ENCODE data around the gene PTH1R. TPM values are rescaled to one million over a fixed set of nuclear protein-coding genes. Genes with fewer than 3 reads are reported as not detected.

Gene PTH1R
- total and polyA plus RNA-seq, 2 donors (not counting 1 experiment from before 2014, with no cell fraction given): 0.67 to 4.3 TPM

DNA sequence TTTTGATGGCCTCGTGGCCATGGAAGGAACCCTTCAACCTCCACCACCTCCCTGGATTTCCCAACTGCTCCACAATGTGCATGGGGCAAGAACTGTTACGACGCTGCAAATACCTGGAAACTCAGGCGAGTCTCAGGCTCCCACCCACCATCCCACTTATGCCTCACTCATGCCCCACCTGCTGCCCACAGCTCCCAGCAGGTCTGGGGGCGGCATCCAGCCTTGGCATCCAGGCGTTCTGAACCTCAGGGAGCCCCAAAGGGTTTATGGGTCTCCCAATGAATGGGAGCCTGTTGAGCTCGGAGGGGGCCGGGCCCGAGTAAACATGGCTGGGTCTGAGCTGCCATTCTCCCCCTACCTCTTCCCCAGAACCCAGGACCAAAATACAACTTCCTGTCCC lies 2.0 kb upstream of the PTH1R start:
- Histone ChIP-seq H3K4me2 (ENCODE audit: extremely low read depth, insufficient read depth, low read length) (no peak overlapping the region), H3K4me1 (ENCODE audit: control insufficient read depth, extremely low read depth, insufficient read depth, low read length) (no peaks in the 10 kb centered on the region), H2AFZ (ENCODE audit: low read length) (no peak overlapping the region), H4K20me1 (ENCODE audit: control insufficient read depth, extremely low read depth, insufficient read depth, low read length) (no peaks in the 10 kb centered on the region), H3K27me3 (ENCODE audit: control insufficient read depth, insufficient read depth, low read length) (peaks cover 45% of the 10 kb centered on the region), H3K9me3 (ENCODE audit: control insufficient read depth, insufficient read depth, low read depth, low read length) (no peaks in the 10 kb centered on the region), H3K79me2 (ENCODE audit: control insufficient read depth, insufficient read depth, low read length) (no peaks in the 10 kb centered on the region), H3K27ac (ENCODE audit: insufficient read depth, low read length) (no peak overlapping the region), H3K36me3 (ENCODE audit: control insufficient read depth, insufficient read depth, low read length) (no peaks in the 10 kb centered on the region), H3K9ac (ENCODE audit: insufficient read depth, low read length) (no peak overlapping the region), H3K4me3 (replicated peaks in 1 of 4; ENCODE audit: control extremely low read depth in 1 of 4, insufficient read depth in 1 of 4, low read depth in 3 of 4, low read length in 4 of 4) (no peak overlapping the region)
- no peak for DNase-seq (ENCODE audit: low read depth in 2 of 2)
- TF ChIP-seq, protein P1, sequence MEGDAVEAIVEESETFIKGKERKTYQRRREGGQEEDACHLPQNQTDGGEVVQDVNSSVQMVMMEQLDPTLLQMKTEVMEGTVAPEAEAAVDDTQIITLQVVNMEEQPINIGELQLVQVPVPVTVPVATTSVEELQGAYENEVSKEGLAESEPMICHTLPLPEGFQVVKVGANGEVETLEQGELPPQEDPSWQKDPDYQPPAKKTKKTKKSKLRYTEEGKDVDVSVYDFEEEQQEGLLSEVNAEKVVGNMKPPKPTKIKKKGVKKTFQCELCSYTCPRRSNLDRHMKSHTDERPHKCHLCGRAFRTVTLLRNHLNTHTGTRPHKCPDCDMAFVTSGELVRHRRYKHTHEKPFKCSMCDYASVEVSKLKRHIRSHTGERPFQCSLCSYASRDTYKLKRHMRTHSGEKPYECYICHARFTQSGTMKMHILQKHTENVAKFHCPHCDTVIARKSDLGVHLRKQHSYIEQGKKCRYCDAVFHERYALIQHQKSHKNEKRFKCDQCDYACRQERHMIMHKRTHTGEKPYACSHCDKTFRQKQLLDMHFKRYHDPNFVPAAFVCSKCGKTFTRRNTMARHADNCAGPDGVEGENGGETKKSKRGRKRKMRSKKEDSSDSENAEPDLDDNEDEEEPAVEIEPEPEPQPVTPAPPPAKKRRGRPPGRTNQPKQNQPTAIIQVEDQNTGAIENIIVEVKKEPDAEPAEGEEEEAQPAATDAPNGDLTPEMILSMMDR (conservative IDR thresholded peaks at IDR 0.05 in 1 of 2, IDR thresholded peaks at IDR 0.05 in 1 of 2; ENCODE audit: low read depth in 1 of 2, low read length in 2 of 2): no peak
- TF ChIP-seq EZH2 (IDR thresholded peaks at IDR 0.05; ENCODE audit: low read length, missing control alignments): no peak

DNA sequence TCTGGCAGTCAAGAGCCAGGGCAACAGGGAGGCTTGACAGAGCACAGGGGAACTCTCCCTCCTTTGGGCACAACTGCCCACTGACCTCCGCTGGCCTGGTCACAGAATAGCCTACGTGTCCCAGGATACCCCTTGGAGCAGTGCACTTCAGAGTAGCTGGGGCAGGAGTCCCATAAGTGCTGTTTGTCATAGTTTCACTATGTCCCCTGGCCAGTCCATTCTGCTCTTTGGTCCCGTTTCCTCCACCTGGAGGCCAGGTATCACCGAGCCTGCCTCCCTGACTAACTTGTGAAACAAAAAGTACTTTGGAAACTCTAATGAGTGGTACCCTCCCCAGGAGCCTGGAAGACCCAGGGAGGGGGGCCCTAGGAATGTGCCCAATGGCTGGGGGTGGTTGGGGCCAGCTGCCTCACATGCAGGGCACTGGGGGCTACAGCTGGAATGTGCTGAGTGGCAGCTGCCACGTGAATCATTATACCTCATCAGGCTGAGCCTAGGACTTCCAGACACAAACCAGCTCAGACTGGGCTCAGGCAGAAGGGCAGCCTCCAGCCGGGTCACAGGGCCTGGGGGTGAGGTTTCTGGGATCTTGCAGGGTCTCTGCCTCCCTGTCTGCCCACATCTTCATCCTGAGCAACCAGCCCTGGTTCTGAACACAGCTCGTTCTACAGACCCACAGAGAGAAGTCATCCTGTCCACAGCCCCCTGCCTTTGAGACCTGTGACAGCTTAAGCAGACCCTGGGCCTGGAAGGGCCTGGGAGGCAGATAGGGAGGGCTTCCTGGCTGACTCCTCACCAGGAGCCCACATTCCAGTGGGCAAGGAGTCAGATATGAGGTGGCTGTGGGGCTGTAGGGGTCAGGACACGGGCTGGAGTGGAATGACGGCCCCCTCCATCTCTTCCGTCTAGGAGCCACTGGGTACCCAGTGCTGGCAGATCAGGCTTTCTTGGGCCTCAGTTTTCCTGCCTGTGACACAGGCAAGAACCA lies 914 bp upstream of the PTH1R start:
- Histone ChIP-seq H3K9me3 (ENCODE audit: control insufficient read depth, insufficient read depth, low read depth, low read length) (no peaks in the 10 kb centered on the region), H4K20me1 (ENCODE audit: control insufficient read depth, extremely low read depth, insufficient read depth, low read length) (no peaks in the 10 kb centered on the region), H3K4me2 (ENCODE audit: extremely low read depth, insufficient read depth, low read length) (no peak overlapping the region), H3K27ac (ENCODE audit: insufficient read depth, low read length) (no peak overlapping the region), H3K9ac (ENCODE audit: insufficient read depth, low read length) (no peak overlapping the region), H3K4me1 (ENCODE audit: control insufficient read depth, extremely low read depth, insufficient read depth, low read length) (no peaks in the 10 kb centered on the region), H2AFZ (ENCODE audit: low read length) (no peak overlapping the region), H3K36me3 (ENCODE audit: control insufficient read depth, insufficient read depth, low read length) (no peaks in the 10 kb centered on the region), H3K79me2 (ENCODE audit: control insufficient read depth, insufficient read depth, low read length) (no peaks in the 10 kb centered on the region), H3K4me3 (replicated peaks in 1 of 4; ENCODE audit: control extremely low read depth in 1 of 4, insufficient read depth in 1 of 4, low read depth in 3 of 4, low read length in 4 of 4) (no peak overlapping the region), H3K27me3 (ENCODE audit: control insufficient read depth, insufficient read depth, low read length) (peaks cover 46% of the 10 kb centered on the region)
- no peak for TF ChIP-seq EZH2 (IDR thresholded peaks at IDR 0.05; ENCODE audit: low read length, missing control alignments)
- TF ChIP-seq, protein P1 (conservative IDR thresholded peaks at IDR 0.05 in 1 of 2, IDR thresholded peaks at IDR 0.05 in 1 of 2; ENCODE audit: low read depth in 1 of 2, low read length in 2 of 2): no peak
- no peak for DNase-seq (ENCODE audit: low read depth in 2 of 2)

DNA sequence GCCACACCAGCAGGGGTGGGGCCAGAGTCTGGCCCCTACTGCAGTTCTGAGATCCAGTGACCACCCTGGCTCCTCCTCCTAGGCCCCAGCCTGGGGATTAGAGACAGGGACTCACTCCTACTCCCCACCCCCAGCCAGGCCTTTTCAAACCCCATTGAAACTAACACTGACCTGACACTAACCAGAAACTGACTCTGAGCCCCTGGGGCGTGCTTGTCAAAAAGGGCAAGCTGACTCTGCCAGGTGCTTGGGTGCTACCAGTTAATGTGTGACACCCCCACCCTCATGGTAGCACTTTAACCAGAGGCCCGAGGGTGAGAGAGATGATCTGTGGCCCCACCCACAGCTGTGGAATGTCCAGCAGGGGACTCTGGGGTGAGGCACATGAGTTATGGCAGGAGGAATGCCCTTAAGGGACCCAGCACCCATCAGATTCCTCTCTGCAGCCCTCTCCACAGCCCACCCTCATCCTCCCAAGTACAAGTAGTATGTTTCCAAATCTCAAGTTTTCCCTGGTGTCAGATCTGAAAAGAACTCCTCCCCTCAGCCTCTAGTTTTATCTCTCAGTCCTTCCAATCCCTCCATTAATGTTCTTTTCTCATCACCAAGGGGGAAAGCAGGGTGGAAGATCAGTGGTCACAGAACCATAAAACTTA lies 1.4 kb downstream of the PTH1R start:
- Histone ChIP-seq H3K27me3 (ENCODE audit: control insufficient read depth, insufficient read depth, low read length) (peaks cover 43% of the 10 kb centered on the region), H3K4me3 (replicated peaks in 1 of 4; ENCODE audit: control extremely low read depth in 1 of 4, insufficient read depth in 1 of 4, low read depth in 3 of 4, low read length in 4 of 4) (no peak overlapping the region), H3K79me2 (ENCODE audit: control insufficient read depth, insufficient read depth, low read length) (no peaks in the 10 kb centered on the region), H4K20me1 (ENCODE audit: control insufficient read depth, extremely low read depth, insufficient read depth, low read length) (no peaks in the 10 kb centered on the region), H3K4me2 (ENCODE audit: extremely low read depth, insufficient read depth, low read length) (no peak overlapping the region), H3K36me3 (ENCODE audit: control insufficient read depth, insufficient read depth, low read length) (no peaks in the 10 kb centered on the region), H3K9ac (ENCODE audit: insufficient read depth, low read length) (no peak overlapping the region), H3K9me3 (ENCODE audit: control insufficient read depth, insufficient read depth, low read depth, low read length) (no peaks in the 10 kb centered on the region), H2AFZ (ENCODE audit: low read length) (no peak overlapping the region), H3K4me1 (ENCODE audit: control insufficient read depth, extremely low read depth, insufficient read depth, low read length) (no peaks in the 10 kb centered on the region), H3K27ac (ENCODE audit: insufficient read depth, low read length) (no peak overlapping the region)
- TF ChIP-seq EZH2 (IDR thresholded peaks at IDR 0.05; ENCODE audit: low read length, missing control alignments): no peak
- TF ChIP-seq, protein P1 (conservative IDR thresholded peaks at IDR 0.05 in 1 of 2, IDR thresholded peaks at IDR 0.05 in 1 of 2; ENCODE audit: low read depth in 1 of 2, low read length in 2 of 2): no peak
- DNase-seq (ENCODE audit: low read depth in 2 of 2): no peak
